GM15510 (cell line): Measurements from ENCODE around the gene TMCO4.

ENCODE experiments used
- POLR2A ChIP-seq: IDR thresholded peaks from 3 replicates; pipeline ENCODE4 v1.6.1; 2011; ENCODE audit warnings: borderline replicate concordance; ENCODE audit not compliant: insufficient read length; ENCODE audit errors: extremely low read depth

Gene TMCO4

DNA sequence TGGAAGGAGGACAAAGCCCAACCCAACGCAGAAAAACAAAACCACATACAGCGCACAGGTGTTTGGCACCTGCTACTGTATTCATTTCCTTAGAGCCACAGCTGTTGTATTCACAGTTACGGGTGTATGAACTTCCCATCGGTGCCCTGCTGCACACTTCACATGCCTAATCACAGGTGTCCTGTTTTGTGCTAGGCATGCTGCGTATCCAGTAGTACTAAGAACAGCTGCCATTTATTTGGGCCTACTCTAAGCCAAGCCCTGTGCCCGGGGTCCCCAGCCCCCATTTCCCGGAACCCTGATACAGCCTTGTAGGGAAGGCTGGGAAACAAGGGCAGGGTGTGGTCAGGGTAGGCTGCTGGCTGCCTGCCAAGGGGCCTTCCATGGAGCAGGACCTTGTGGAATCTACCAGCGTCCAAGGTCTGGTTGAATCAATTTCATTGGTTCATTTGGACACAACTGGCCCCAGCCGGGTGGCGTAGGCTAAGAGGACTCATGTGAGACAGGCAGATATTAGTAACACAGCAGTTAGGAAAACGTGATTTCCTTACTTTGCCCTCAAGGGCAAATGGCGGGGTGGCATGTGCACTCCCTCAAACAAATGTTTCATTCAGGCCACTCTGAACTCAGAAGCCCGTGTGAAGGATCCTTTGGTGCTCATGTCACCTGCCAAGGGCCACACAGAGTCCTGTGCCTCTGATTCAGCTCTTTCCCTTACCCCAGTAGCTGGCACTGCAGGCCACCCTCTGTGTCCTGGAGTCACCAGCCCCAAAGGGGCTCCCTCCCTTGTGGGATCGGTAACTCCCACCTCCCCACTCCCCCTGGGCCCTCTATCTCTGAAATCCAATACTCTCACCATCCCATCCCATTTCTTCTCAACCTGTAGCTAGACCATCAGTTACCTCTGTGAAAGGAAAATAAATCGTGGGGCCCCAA, 16.4 kb upstream of the TMCO4 start:
- TF ChIP-seq POLR2A: no peak

DNA sequence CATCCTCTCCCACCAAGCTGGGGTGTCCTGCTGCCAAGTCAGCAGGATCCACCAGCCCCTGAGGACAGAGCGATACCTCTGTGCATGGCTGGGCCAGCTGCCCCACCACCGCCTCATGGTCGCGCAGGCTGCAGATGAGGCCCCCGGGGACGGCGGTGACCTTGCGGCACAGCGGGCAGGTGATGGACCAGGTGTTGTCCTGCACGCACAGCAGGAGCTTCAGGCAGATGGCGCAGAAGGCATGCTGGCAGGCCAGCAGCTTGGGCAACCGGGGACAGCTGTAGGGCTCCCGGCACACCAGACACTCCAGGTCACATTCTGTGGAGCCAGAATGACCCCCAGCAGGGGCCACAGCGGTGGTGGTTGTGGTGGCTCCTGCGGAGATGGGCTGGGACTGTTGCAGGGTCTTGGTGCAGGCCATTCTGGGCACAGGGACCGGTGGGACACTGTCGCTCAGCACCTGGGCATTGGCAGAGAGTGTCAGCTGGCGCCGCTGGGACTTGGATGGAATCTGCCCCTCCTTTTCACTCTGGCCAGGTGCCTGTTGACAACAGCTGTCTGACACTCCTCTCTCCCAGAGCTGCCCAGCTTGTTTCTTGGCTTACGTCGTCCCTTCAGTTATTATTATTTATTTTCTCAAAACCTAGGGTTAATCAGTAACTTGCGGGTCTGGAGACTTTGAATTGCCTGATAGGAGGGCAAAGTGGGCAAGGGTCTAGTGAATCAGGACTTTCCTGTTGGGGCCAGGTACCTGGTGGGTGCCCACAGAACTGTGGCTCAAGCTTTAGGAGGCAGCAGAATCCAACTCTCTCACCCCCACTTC, 15.2 kb upstream of the TMCO4 start, which contains the start of gene RNF186:
TSS of gene RNF186 (minus strand) at position 603 of the 823 bp plus-strand sequence. CDS start at position 421, 182 bp downstream.
- no peak for TF ChIP-seq POLR2A

DNA sequence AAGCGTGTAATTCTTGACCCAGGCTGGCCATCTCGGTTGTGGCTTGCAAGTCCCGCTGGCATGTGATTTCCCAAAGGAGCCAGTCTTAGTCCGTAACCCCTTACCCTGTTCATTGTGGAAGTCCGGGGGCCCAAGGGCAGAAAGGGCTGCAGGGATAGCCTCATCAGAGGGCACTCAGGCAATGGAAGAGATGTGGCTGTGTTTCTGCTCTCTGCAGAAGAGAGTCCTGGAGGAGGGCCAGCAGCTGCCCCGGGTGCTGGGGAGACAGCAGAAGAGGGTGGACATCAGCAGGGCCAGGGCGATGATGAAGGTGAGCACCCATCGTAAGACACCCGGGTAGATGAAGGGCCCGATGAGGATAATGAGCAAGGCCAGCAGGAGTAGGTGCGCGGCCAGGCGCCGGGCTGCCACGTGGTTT, 14.5 kb upstream of the TMCO4 start:
- no peak for TF ChIP-seq POLR2A

DNA sequence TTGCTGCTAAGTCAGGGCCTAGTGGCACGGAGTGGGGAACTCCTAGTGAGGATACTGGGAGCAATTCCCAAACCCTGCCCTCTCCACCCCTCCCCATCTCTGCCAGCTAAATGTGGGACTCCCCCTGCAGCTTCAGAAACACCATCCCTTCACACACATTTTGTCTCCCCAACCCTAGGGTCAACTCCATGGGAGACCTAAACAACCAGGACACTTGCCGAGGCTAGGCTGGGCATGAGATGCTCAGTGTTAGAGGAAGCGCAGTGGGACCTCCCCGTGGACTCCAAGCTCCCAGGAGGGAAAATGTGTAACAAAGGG, 13.9 kb upstream of the TMCO4 start:
- no peak for TF ChIP-seq POLR2A

DNA sequence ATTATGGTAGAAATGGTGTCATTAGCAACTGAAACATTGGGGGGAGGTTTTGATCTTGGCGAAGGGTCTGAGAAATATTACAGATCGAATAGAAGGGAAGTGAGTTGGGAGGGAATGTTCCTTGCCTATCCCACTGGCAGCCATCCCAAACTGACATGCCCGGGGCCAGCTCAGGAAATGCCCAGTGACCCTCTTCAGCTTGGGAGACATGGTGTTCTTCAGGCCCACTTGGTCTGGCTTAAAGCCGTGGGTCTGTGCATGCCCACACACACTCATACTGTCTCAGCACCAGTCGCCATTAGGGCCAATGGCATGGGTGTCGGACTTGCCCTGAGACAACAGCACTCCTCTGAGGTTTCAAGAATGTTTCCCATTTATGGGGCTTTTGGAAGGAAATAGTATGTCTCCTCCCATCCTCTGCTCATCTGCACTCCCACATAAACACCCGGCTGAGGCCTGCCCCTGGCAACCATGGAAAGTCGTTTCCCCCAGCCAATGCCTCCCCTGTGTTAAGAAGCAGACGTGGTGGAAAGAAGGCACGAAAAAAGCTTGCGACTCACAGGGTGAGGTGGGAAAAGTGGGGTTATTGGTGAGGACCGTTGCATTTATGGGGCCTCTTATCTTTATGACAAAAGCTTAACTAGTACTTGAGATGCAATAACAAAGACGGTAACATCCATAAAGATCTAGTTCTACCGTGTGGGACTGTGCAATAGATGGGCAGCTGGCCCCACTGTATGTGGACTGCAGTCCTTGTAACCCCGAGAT, 13.3 kb upstream of the TMCO4 start:
- TF ChIP-seq POLR2A: no peak

DNA sequence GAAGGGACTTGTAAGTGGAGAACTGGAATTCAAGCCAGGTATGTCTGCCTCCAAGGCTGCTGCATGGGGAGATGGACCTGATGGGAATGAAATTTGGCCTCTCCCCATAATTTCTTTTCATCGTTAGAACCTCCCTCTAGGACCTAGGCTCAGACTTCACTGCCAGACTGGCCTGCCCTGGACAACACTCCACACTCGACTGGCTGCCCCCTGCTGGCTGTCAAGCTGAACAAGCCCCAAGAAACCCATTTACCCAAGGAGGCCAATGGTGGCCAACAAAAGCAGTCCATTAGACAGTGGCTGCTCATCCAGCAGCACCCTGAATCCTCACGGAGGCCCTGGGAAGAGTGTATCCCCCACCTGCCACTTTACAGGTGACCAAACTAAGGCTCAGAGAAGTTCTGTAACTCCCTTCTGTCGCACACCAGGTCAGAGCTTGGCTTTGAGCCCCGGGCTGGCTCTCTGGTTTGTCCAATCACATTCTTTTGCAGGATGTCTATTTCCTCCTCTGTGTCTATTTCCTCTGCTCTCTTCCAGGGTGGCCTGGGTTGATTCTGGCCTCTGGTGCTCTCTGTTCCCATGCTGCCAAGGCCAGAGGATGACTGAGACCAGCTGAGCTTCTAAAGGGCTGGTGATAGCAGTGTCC, 11.6 kb upstream of the TMCO4 start:
- TF ChIP-seq POLR2A: no peak

DNA sequence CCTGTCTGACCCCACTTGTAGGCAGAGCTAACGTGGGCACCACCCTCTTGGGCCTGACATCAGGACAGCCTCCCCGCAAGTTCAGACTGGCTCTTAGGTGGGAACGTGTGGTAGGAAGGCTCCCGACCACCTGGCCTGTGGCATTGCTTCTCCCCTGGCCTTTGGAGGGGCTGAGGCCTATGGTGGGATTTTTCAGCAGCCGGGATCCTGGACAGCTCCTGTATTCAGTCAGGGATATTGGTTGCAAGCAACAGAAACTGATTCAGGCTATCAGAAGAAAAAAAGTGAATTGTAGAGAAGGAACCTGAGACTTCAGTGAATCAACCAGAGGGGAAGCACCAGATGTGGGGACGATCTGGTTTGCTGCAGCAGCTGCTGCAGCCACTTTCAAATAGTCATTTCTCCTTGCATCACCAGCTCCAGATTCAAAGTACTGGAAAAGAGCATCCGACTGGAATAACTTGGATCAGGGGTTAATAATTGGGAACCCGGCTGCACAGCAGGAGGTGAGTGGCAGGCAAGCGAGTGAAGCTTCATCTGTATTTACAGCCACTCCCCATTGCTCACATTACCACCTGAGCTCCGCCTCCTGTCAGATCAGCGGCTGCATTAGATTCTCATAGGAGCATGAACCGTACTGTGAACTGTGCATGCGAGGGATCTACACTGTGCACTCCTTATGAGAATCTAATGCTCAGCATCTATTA, 9.5 kb upstream of the TMCO4 start:
- no peak for TF ChIP-seq POLR2A

DNA sequence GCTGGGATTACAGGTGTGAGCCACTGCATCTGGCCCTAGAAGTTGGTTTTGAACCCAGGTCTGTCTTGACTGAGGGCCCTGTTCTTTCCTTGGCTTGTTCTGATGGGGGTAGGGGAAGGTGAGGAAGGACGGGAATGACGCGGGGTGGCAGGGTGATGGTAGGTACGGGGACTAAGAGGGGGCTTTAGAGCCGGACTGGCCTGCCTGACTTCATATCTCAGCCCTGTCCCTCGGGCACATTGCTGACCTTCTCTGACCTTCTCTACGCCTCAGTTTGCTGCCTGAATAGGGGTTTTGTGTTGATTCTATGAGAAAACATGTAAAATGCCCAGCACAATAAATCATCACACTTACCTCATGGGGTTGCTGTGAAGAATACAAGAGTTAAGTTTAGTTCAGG, 8.6 kb upstream of the TMCO4 start:
- TF ChIP-seq POLR2A: no peak

DNA sequence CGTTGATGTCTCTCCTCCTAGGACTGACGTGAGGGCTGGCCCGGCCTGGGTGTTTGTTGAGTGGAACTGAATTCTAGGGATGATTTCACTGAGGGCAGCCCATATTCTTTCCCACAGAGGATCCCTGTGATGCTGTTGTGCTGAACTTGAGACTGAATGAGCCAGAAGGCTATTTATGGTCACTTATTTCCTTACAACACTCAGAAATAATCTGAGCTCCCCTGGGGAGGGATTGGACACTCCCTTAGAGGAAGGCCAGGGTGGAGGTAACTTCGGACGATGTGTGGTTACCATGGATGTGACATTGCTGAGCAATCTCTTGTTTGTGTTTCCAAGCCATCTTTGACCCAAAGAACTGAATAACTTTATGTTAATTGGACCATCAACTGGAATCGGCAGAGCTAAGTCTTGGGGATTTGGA, 5.1 kb upstream of the TMCO4 start:
- TF ChIP-seq POLR2A: no peak

DNA sequence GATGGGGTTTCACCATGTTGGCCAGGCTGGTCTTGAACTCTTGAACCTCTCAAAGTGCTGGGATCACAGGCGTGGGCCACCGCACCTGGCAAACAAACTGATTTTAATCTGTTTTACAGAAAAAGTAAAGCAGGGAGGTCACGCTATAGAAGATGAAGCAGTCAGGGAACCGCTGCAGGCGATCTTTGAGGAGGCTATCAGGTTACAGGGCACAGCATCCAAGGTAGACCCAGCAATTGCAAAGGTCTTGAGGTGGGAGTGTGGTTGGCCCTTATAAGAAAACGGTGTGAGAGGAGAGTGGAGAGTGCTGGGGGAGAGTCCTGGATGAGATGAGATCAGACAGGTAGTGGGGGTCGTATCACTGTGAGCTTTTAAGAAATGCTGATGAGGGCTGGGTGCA, 2.6 kb upstream of the TMCO4 start:
- no peak for TF ChIP-seq POLR2A

DNA sequence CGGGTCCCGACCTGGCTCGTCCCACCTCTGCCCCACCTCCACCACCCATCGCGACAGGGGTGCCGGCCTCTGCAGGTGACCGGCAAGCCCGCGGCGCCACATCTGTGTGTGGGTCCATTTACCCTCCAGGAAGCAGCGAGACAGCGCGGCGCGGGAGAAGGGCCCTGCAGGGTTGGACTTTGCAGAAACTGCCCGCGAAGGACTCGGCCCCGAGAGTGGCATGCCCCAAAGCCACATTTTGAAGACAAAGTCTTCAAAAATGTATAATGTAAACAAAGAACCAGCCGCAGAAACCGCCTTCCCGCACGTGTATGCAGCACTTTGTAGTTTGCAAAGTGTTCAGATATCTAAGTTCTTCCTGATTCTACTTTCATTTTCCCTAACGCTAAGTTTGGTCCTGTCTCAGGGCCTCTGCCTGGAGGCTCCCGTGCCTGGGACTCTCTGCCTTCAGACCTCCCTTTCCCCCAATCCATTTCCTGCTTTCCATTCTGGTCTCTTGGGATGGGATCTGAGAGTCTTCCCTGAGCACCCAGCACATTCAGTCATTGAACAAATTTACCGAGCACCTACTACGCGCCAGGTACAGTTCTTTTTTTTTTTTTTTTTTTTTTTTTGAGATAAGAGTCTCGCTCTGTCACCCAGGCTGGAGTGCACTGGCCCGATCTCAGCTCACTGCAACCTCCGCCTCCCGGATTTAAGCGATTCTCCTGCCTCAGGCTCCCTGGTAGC, 524 bp upstream of the TMCO4 start:
- no peak for TF ChIP-seq POLR2A

DNA sequence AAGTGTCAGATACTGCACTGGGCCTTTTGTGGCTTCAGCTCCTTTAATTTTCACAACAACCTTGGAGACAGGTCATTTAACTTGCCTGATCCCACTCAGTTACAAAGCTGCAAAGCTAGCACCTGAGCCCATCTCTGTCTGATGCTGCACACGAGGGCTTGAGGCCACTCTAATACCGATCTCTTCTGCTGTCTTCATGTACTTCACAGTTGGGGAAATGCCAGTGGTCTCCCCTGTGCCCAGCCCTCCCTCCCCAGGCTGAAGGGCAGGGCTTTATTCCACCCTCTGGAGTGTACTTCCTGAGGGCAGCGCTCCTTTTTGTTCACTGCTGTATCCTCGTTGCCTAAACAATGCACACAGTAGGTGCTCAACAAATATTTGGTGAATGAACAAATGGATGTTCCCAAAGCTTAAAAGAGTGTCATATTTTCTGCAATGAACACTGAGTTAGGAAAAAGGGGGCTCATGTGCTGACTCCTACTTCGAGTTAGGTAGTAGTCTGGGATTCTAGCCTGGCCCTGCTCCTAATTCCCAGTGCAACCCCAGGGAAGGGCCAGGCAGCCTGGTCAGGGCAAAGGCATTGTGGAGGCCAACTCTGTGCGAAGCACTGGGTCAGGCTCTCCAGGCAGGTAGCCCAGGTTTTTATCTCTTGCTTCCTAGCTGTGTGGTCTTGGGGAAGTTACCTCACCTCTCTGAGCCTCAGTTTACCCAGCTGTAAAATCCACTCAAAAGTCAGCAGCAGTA, 1.1 kb downstream of the TMCO4 start:
- TF ChIP-seq POLR2A: no peak
